Stimulated activated CD8-positive, alpha-beta memory T cell treated with anti-CD3 and anti-CD28 coated beads, Interleukin-12 subunit alpha, Interleukin-12 subunit beta, amount 100 ng/mL, for 24 hours (primary cell): ENCODE measurements around the gene PUS10.
"Not testable (repeated sequence)": the region's sequence is repeated elsewhere in the genome, so short reads cannot be mapped to it uniquely, and the experiment has no call there.

ENCODE experiments used
- DNase-seq: peaks from one replicate; pipeline ENCODE4 v3.0.0-alpha.2; 2020; ENCODE audit errors: extremely low read depth

The PUS10 gene

DNA sequence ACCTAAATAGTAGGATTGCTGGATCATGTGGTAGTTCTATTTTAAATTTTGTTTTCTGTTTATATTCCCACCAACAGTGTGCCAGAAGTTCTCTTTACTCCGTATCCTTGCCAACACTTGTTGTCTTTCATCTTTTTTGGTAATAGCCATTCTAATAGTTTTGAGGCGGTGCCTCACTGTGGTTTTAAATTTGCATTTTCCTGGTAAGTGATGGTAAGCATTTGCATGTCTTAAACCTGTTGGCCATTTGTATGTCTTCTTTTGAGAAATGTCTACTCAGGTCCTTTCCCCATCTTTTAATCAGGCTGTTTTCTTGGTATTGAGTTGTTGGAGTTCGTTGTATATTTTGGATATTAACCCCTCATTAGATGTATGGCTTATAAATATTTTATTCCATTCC, 85.1 kb downstream of the PUS10 start:
- DNase-seq, result no peak

GRCh38 chr2:60932061-60932460, 86.0 kb downstream of the PUS10 start:
- DNase-seq, result not testable (repeated sequence)

GRCh38 chr2:60926741-60927552, 91.1 kb downstream of the PUS10 start:
- no peak for DNase-seq

GRCh38 chr2:60925994-60926740, 91.9 kb downstream of the PUS10 start:
- no peak for DNase-seq

GRCh38 chr2:60907329-60907728, 110.7 kb downstream of the PUS10 start:
- no peak for DNase-seq

DNA sequence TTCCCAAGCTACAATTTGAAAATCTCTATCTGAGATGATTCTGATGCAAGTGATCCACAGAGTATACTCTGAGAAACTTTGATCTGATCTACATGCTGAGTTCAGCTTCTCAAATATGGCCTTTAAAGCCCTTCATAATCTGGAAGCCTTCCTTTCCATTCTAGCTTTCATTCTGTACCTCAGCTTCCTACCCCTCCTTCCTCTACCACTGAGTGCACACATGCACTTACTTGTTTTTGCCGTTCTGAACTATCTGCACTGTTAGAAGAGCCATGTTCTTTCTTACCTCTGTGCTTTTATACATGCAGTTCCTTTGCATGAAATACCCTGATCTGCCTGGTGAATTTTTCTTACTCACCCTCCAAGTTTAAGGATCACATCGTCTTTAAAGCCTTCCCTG, 111.7 kb downstream of the PUS10 start:
- DNase-seq, result no peak

- not testable (repeated sequence) for DNase-seq
Observed at GRCh38 chr2:60905867-60906266, 112.2 kb downstream of the PUS10 start.

- DNase-seq, result not testable (repeated sequence)
Observed at GRCh38 chr2:60901296-60901695, 116.8 kb downstream of the PUS10 start.

DNA sequence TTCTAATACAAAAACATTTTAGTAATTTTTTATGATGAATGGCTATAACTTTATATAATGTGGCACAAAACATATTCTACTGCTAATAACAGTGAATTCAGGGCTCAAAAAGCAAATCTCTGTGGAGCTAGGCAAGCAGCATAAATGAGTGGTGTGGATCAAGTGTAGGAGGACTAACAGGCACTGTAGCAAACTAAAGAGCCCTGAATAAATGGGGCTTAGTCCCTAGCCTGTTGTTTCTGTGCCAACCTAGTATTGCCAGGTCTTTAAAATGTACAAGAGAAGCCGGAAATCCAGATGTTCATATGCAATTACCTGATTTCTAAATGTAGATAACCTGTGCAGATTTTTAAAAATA, 118.2 kb downstream of the PUS10 start:
- no peak for DNase-seq

DNA sequence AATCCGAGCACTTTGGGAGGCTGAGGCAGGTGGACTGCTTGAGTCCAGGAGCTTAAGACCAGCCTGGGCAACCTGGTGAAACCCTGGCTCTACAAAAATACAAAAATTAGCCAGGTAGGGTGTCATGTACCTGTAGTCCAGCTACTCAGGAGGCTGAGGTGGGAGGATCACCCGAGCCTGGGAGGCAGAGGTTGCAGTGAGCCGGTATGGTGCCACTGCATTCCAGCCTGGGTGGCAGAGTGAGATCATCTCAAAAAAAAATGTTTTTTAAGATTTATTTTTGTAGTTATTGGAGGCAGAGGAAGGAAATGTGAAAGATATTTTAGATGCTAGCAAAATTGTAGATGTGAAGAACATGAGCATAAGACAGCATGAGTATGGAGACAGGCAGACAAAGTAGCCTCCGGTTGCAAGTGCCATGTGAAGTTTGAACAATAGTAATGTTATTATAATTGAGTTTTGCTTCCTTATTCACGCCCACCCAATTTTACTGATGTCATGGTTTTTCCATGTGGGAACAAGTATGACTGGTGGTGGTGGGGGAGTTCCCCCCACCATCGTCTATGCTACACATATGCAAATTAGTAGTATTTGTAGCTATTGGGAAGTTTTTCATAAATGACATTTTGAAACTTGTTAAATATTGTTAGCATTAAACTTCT, 118.7 kb downstream of the PUS10 start:
- peak; percentile 31 for DNase-seq

GRCh38 chr2:60898567-60898966, 119.5 kb downstream of the PUS10 start:
- no peak for DNase-seq
